Measurements from ENCODE around the gene STARD9. TPM values are rescaled to one million over a fixed set of nuclear protein-coding genes. Genes with fewer than 3 reads are reported as not detected.

Gene STARD9
- total RNA-seq, 1 donor from 2014 or later: 7.2 TPM

DNA sequence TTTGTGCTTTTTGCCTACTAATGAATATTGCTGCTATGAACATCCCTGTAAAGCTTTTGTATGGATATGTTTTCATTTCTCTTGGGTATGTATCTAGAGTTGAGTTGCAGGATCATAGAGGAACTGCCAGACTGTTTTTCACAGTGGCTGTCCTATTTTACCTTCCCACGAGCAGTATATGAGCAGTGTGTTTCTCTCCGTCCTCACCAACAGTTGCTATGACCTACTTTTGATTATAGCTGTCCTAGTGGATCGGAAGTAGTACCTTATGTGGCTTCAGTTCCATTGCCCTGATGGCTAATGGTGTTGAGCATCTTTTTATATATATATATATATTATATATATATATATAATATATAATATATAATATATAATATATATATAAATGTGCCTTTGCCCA lies 136.3 kb downstream of the STARD9 start:
- DNase-seq (ENCODE audit: low spot score): no peak
- Mint-ChIP-seq H3K36me3 (ENCODE audit: low read depth, unreplicated experiment) (no peaks in the 10 kb centered on the region), H3K4me1 (ENCODE audit: unreplicated experiment) (peaks cover 3% of the 10 kb centered on the region), H3K4me3 (ENCODE audit: unreplicated experiment) (no peak overlapping the region), H3K27me3 (ENCODE audit: unreplicated experiment) (peaks cover 2% of the 10 kb centered on the region), H3K9me3 (ENCODE audit: unreplicated experiment) (no peaks in the 10 kb centered on the region), H3K27ac (ENCODE audit: unreplicated experiment) (no peak overlapping the region)
- TF ChIP-seq, protein P1, sequence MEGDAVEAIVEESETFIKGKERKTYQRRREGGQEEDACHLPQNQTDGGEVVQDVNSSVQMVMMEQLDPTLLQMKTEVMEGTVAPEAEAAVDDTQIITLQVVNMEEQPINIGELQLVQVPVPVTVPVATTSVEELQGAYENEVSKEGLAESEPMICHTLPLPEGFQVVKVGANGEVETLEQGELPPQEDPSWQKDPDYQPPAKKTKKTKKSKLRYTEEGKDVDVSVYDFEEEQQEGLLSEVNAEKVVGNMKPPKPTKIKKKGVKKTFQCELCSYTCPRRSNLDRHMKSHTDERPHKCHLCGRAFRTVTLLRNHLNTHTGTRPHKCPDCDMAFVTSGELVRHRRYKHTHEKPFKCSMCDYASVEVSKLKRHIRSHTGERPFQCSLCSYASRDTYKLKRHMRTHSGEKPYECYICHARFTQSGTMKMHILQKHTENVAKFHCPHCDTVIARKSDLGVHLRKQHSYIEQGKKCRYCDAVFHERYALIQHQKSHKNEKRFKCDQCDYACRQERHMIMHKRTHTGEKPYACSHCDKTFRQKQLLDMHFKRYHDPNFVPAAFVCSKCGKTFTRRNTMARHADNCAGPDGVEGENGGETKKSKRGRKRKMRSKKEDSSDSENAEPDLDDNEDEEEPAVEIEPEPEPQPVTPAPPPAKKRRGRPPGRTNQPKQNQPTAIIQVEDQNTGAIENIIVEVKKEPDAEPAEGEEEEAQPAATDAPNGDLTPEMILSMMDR (IDR thresholded peaks at IDR 0.05; ENCODE audit: unreplicated experiment): no peak

DNA sequence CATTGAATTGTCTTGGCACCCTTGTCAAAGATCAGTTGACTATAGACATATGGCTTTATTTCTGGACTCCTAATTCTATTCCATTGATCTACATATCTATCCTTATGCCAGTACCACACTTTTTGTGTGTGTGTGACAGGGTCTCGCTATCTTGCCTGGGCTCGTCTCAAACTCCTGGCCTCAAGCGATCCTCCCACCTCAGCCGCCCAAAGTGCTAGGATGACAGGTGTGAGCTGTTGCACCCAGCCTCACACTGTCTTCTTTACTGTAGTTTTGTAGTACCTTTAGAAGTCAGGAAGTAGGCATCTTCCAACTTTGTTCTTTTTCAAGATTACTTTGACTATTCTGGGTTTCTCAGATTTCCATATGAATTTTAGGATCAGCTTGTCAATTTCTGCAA lies 137.2 kb downstream of the STARD9 start:
- TF ChIP-seq, protein P1 (IDR thresholded peaks at IDR 0.05; ENCODE audit: unreplicated experiment): no peak
- peaks cover 3% of the 10 kb centered on the region for H3K4me1 Mint-ChIP-seq (ENCODE audit: unreplicated experiment)
- peaks cover 3% of the 10 kb centered on the region for H3K27me3 Mint-ChIP-seq (ENCODE audit: unreplicated experiment)
- no peaks in the 10 kb centered on the region for H3K9me3 Mint-ChIP-seq (ENCODE audit: unreplicated experiment)
- no peak for DNase-seq (ENCODE audit: low spot score)
- no peak overlapping the region for H3K27ac Mint-ChIP-seq (ENCODE audit: unreplicated experiment)
- H3K4me3 Mint-ChIP-seq (ENCODE audit: unreplicated experiment): no peak overlapping the region
- H3K36me3 Mint-ChIP-seq (ENCODE audit: low read depth, unreplicated experiment): no peaks in the 10 kb centered on the region

DNA sequence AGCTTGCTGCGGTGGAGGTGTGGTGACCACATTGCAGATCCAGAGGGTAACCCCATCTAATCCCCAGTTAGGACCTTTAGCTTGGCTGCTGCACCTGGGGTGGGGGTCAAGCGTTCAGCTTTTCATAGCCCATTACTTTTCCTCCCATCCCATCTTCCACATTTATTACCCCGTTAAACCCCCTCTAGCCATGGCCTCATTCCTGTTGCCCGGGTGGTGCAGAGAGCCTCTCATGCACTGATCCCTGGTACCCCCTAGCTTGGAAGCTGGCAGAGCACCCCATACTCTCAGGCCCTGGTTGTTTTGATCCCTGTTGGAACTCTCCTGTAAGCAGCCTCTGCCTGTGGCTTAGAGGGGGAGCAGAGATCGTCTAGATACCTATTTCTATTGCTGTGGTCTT lies 140.7 kb downstream of the STARD9 start:
- H3K4me3 Mint-ChIP-seq (ENCODE audit: unreplicated experiment): no peak overlapping the region
- TF ChIP-seq, protein P1 (IDR thresholded peaks at IDR 0.05; ENCODE audit: unreplicated experiment): no peak
- H3K27ac Mint-ChIP-seq (ENCODE audit: unreplicated experiment): no peak overlapping the region
- no peaks in the 10 kb centered on the region for H3K9me3 Mint-ChIP-seq (ENCODE audit: unreplicated experiment)
- peaks cover 3% of the 10 kb centered on the region for H3K4me1 Mint-ChIP-seq (ENCODE audit: unreplicated experiment)
- peaks cover 14% of the 10 kb centered on the region for H3K36me3 Mint-ChIP-seq (ENCODE audit: low read depth, unreplicated experiment)
- DNase-seq (ENCODE audit: low spot score): no peak
- peaks cover 6% of the 10 kb centered on the region for H3K27me3 Mint-ChIP-seq (ENCODE audit: unreplicated experiment)

DNA sequence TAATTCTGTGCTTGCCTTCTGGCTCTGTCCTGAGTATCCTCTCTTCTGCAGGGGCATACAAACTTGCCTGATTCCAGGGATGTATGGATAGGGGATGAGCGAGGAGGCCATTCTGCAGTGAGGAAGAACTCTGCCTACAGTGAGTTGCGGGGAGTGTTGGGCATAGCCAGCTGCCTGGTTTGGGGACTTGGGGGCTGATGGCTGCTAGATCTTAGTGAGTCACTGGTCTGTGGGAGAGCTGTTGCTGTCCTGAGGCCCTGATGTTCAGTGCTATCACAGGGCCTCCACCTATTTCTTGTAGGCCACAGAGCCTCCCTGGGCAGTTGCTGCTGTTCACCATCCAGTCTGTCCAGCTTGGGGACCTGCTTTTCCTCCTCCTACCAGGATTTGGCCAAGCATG lies 141.2 kb downstream of the STARD9 start:
- Mint-ChIP-seq H3K4me1 (ENCODE audit: unreplicated experiment) (peaks cover 3% of the 10 kb centered on the region), H3K36me3 (ENCODE audit: low read depth, unreplicated experiment) (peaks cover 14% of the 10 kb centered on the region), H3K27me3 (ENCODE audit: unreplicated experiment) (peaks cover 6% of the 10 kb centered on the region), H3K4me3 (ENCODE audit: unreplicated experiment) (no peak overlapping the region), H3K9me3 (ENCODE audit: unreplicated experiment) (no peaks in the 10 kb centered on the region), H3K27ac (ENCODE audit: unreplicated experiment) (no peak overlapping the region)
- no peak for DNase-seq (ENCODE audit: low spot score)
- TF ChIP-seq, protein P1 (IDR thresholded peaks at IDR 0.05; ENCODE audit: unreplicated experiment): no peak

DNA sequence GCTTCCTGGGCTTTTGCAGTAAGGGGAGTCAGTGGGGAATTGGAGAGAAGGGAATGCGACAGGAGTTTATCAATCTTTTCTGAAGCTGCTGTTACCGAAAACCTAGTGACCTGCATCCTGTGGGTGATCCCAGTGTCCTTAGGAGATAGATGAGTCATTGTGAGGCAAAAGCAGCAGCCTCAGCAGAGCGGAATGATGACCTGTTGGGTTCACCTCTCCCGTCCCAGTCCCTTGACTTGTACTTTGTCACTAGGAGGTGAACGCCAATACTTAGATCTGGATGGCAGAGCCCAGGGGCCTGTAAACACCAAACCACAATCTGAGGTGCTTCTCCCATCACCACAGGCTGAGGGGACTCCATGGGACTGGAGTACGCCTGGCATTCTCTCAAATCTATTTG lies 143.6 kb downstream of the STARD9 start:
- peaks cover 6% of the 10 kb centered on the region for H3K27me3 Mint-ChIP-seq (ENCODE audit: unreplicated experiment)
- peaks cover 3% of the 10 kb centered on the region for H3K4me1 Mint-ChIP-seq (ENCODE audit: unreplicated experiment)
- TF ChIP-seq, protein P1 (IDR thresholded peaks at IDR 0.05; ENCODE audit: unreplicated experiment): no peak
- no peak overlapping the region for H3K27ac Mint-ChIP-seq (ENCODE audit: unreplicated experiment)
- no peak overlapping the region for H3K4me3 Mint-ChIP-seq (ENCODE audit: unreplicated experiment)
- DNase-seq (ENCODE audit: low spot score): no peak
- no peaks in the 10 kb centered on the region for H3K9me3 Mint-ChIP-seq (ENCODE audit: unreplicated experiment)
- peaks cover 14% of the 10 kb centered on the region for H3K36me3 Mint-ChIP-seq (ENCODE audit: low read depth, unreplicated experiment)
